Tibial nerve (tissue), 3 donors: ENCODE data around the gene EEF1B2.

Experiments used
- POLR2A ChIP-seq, 2 donors: fragments of 450-650 bp; IDR thresholded peaks; one replicate each; pipeline ENCODE4 v1.6.1; 2017; ENCODE audit warnings: antibody characterized with exemption in 2 of 2, mild to moderate bottlenecking in 2 of 2, moderate library complexity in 2 of 2
- TF ChIP-seq, protein P1 (sequence below), 5 experiments: fragments of 200-600 bp in 3 of 5; fragments of 450-650 bp in 2 of 5; sonication (generic) in 3 of 5; IDR thresholded peaks; one replicate each; pipeline ENCODE4 v1.5.1; 2016 to 2019; ENCODE audit warnings: antibody characterized with exemption in 5 of 5, mild to moderate bottlenecking in 3 of 5, moderate library complexity in 2 of 5

DNA sequence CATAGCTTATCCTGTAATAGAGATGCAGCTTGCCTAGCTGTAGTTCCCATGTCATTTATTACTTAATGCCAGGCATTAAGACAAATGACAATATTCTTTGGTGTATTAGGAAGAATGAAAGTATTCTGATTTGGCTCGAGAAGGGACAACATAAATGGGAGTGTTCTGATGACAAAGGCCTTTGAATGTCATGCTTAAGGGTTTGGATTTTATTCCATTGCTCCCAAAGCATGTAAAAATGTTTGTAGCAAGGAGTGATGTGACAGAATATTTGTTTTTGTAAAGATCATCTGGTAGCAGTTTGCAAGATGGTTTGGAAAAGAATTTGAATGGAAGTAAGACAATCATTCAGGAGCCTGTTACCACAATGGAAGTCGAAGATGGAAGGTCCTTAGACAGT lies 30.4 kb downstream of the EEF1B2 start:
- TF ChIP-seq, protein P1, sequence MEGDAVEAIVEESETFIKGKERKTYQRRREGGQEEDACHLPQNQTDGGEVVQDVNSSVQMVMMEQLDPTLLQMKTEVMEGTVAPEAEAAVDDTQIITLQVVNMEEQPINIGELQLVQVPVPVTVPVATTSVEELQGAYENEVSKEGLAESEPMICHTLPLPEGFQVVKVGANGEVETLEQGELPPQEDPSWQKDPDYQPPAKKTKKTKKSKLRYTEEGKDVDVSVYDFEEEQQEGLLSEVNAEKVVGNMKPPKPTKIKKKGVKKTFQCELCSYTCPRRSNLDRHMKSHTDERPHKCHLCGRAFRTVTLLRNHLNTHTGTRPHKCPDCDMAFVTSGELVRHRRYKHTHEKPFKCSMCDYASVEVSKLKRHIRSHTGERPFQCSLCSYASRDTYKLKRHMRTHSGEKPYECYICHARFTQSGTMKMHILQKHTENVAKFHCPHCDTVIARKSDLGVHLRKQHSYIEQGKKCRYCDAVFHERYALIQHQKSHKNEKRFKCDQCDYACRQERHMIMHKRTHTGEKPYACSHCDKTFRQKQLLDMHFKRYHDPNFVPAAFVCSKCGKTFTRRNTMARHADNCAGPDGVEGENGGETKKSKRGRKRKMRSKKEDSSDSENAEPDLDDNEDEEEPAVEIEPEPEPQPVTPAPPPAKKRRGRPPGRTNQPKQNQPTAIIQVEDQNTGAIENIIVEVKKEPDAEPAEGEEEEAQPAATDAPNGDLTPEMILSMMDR (IDR thresholded peaks at IDR 0.05) = no peak
- no peak for TF ChIP-seq POLR2A (IDR thresholded peaks at IDR 0.05)
